IMR-90 (cell line): ENCODE results near the gene ABCB10. TPM values are rescaled to one million over a fixed set of nuclear protein-coding genes. Genes with fewer than 3 reads are reported as not detected.

ENCODE experiments used
- ATAC-seq: fragments of 200-7000 bp; cut with Tn5 transposase; 2 replicates; pipeline ENCODE4 v1.9.1; 2020; ENCODE audit warnings: low read depth, mild to moderate bottlenecking, moderate library complexity
- BruUV-seq: library from RNA; stranded (reverse); fragments of 400-500 nt; replicated peaks from 2 replicates; lab custom pipeline; 2021; lab: Mats Ljungman, UMichigan
- CTCF ChIA-PET: fragments of 300-600 bp; formaldehyde crosslinking; extraction: SDS; loops from one replicate; lab custom pipeline; 2021; ENCODE audit warnings: antibody characterized with exemption; lab: Yijun Ruan, JAX
- POLR2A ChIA-PET: fragments of 300-600 bp; sonication (Branson Sonifier 250); formaldehyde crosslinking; loops from one replicate; lab custom pipeline; 2022; ENCODE audit warnings: antibody characterized with exemption; ENCODE audit not compliant: unreplicated experiment; lab: Charles Lee
- DNase-seq: peaks from one replicate; pipeline ENCODE4 v3.0.0; 2013
- H2AFZ ChIP-seq: replicated peaks from 2 replicates; pipeline ENCODE3; 2013; ENCODE audit warnings: low read length, mild to moderate bottlenecking; ENCODE audit not compliant: poor library complexity
- H2AK5ac ChIP-seq: 2 replicates; pipeline ENCODE4 v1.6.1; 2013; ENCODE audit warnings: low read depth, low read length, inconsistent platforms
- H2AK9ac ChIP-seq: replicated peaks from 2 replicates; pipeline ENCODE3; 2013; ENCODE audit warnings: mild to moderate bottlenecking, low read depth, low read length, moderate library complexity; ENCODE audit not compliant: poor library complexity
- H2BK120ac ChIP-seq: 2 replicates; pipeline ENCODE4 v1.6.1; 2013; ENCODE audit warnings: low read depth, low read length, inconsistent platforms
- H2BK15ac ChIP-seq: 3 replicates; pipeline ENCODE4 v1.6.1; 2013; ENCODE audit warnings: low read depth, low read length, inconsistent platforms
- H2BK20ac ChIP-seq: 2 replicates; pipeline ENCODE4 v1.6.1; 2013; ENCODE audit warnings: low read depth, mild to moderate bottlenecking, inconsistent platforms, low read length, moderate library complexity
- H2BK5ac ChIP-seq: 2 replicates; pipeline ENCODE4 v1.6.1; 2013; ENCODE audit warnings: mild to moderate bottlenecking, low read depth, low read length, inconsistent platforms; ENCODE audit not compliant: poor library complexity, severe bottlenecking
- H3K14ac ChIP-seq: replicated peaks from 2 replicates; pipeline ENCODE4 v1.6.1; 2013; ENCODE audit warnings: low read depth, low read length, inconsistent platforms
- H3K18ac ChIP-seq: 2 replicates; pipeline ENCODE4 v1.6.1; 2013; ENCODE audit warnings: low read depth, low read length, control low read depth
- H3K23ac ChIP-seq: 2 replicates; pipeline ENCODE4 v1.6.1; 2013; ENCODE audit warnings: low read depth, low read length, inconsistent platforms
- H3K27ac ChIP-seq: 2 replicates; pipeline ENCODE4 v1.5.1; 2013; ENCODE audit warnings: mild to moderate bottlenecking, control low read depth, low read length; ENCODE audit not compliant: insufficient read depth
- H3K27me3 ChIP-seq: 2 replicates; pipeline ENCODE4 v1.6.1; 2013; ENCODE audit warnings: low read length; ENCODE audit not compliant: control insufficient read depth, insufficient read depth
- H3K36me3 ChIP-seq: 2 replicates; pipeline ENCODE4 v1.6.1; 2013; ENCODE audit warnings: low read length, mixed read lengths; ENCODE audit not compliant: control insufficient read depth, insufficient read depth
- H3K4ac ChIP-seq: 2 replicates; pipeline ENCODE4 v1.6.1; 2013; ENCODE audit warnings: low read depth, low read length, inconsistent platforms
- H3K4me1 ChIP-seq: 2 replicates; pipeline ENCODE4 v1.6.1; 2013; ENCODE audit warnings: low read length, mixed read lengths; ENCODE audit not compliant: control insufficient read depth, insufficient read depth
- H3K4me2 ChIP-seq: 2 replicates; pipeline ENCODE4 v1.6.1; 2013; ENCODE audit warnings: low read depth, mild to moderate bottlenecking, control low read depth, low read length, moderate library complexity
- H3K4me3 ChIP-seq: 2 replicates; pipeline ENCODE4 v1.5.1; 2013; ENCODE audit warnings: low read depth, mild to moderate bottlenecking, control low read depth, low read length, moderate library complexity; ENCODE audit not compliant: insufficient read depth
- H3K56ac ChIP-seq: 2 replicates; pipeline ENCODE4 v1.6.1; 2013; ENCODE audit warnings: low read length, inconsistent platforms; ENCODE audit not compliant: insufficient read depth; ENCODE audit errors: extremely low read depth
- H3K79me1 ChIP-seq, 2 experiments: 2 replicates each; pipeline ENCODE4 v1.6.1; 2013; ENCODE audit warnings: low read length in 2 of 2, inconsistent platforms in 1 of 2, low read depth in 1 of 2
- H3K9ac ChIP-seq: 2 replicates; pipeline ENCODE4 v1.6.1; 2013; ENCODE audit warnings: low read depth, low read length, control low read depth
- H3K9me1 ChIP-seq: 2 replicates; pipeline ENCODE4 v1.6.1; 2013; ENCODE audit warnings: low read length, inconsistent platforms; ENCODE audit not compliant: insufficient read depth
- H3K9me3 ChIP-seq: 2 replicates; pipeline ENCODE4 v1.6.1; 2013; ENCODE audit warnings: low read length; ENCODE audit not compliant: control insufficient read depth, insufficient read depth
- H4K20me1 ChIP-seq: 2 replicates; pipeline ENCODE4 v1.6.1; 2013; ENCODE audit warnings: low read length, inconsistent platforms; ENCODE audit not compliant: insufficient read depth
- H4K5ac ChIP-seq: 2 replicates; pipeline ENCODE4 v1.6.1; 2013; ENCODE audit warnings: mild to moderate bottlenecking, low read depth, low read length, control low read depth
- H4K8ac ChIP-seq, 2 experiments: 2 replicates each; pipeline ENCODE4 v1.6.1; 2013; ENCODE audit warnings: low read depth in 2 of 2, low read length in 2 of 2, control low read depth in 1 of 2, inconsistent platforms in 1 of 2
- H4K91ac ChIP-seq: 2 replicates; pipeline ENCODE4 v1.6.1; 2013; ENCODE audit warnings: low read depth, low read length, inconsistent platforms; ENCODE audit not compliant: insufficient read depth
- BHLHE40 ChIP-seq: fragments of 150-350 bp; IDR thresholded peaks from 2 replicates; pipeline ENCODE4 v1.6.1; 2016; ENCODE audit warnings: mild to moderate bottlenecking, low read depth, low read length
- CEBPB ChIP-seq: IDR thresholded peaks from 2 replicates; pipeline ENCODE4 v1.6.1; 2012; ENCODE audit warnings: low read depth, low read length, improper control_type of control experiment
- CHD1 ChIP-seq: IDR thresholded peaks from 2 replicates; pipeline ENCODE4 v1.6.1; 2012; ENCODE audit warnings: low read depth, low read length, improper control_type of control experiment
- CTCF ChIP-seq: conservative IDR thresholded peaks from 2 replicates; pipeline ENCODE4 v1.5.1; 2012; ENCODE audit warnings: mild to moderate bottlenecking, low read depth, low read length, improper control_type of control experiment
- ELK1 ChIP-seq: fragments of 150-350 bp; IDR thresholded peaks from 2 replicates; pipeline ENCODE4 v1.6.1; 2016; ENCODE audit warnings: low read depth, mild to moderate bottlenecking, low read length, moderate library complexity, borderline replicate concordance
- FOS ChIP-seq: fragments of 150-350 bp; IDR thresholded peaks from 2 replicates; pipeline ENCODE4 v1.6.1; 2016; ENCODE audit warnings: low read depth, low read length
- MAFK ChIP-seq: IDR thresholded peaks from 2 replicates; pipeline ENCODE4 v1.6.1; 2012; ENCODE audit warnings: low read depth, low read length, improper control_type of control experiment
- MAZ ChIP-seq: IDR thresholded peaks from 2 replicates; pipeline ENCODE4 v1.6.1; 2012; ENCODE audit warnings: low read depth, mild to moderate bottlenecking, low read length, improper control_type of control experiment, moderate library complexity, borderline replicate concordance
- MXI1 ChIP-seq: IDR thresholded peaks from 2 replicates; pipeline ENCODE4 v1.6.1; 2012; ENCODE audit warnings: low read depth, mild to moderate bottlenecking, low read length, moderate library complexity, borderline replicate concordance
- POLR2A ChIP-seq: IDR thresholded peaks from 2 replicates; pipeline ENCODE4 v1.6.1; 2012; ENCODE audit warnings: mild to moderate bottlenecking, low read depth, low read length
- RAD21 ChIP-seq: IDR thresholded peaks from 2 replicates; pipeline ENCODE4 v1.6.1; 2012; ENCODE audit warnings: low read length, improper control_type of control experiment
- RCOR1 ChIP-seq: IDR thresholded peaks from 2 replicates; pipeline ENCODE4 v1.6.1; 2012; ENCODE audit warnings: mild to moderate bottlenecking, low read length, improper control_type of control experiment; ENCODE audit not compliant: insufficient replicate concordance
- RFX5 ChIP-seq: IDR thresholded peaks from 2 replicates; pipeline ENCODE4 v1.8.0; 2012; ENCODE audit warnings: low read depth, mild to moderate bottlenecking, low read length, moderate library complexity
- SMC3 ChIP-seq: fragments of 150-350 bp; IDR thresholded peaks from 2 replicates; pipeline ENCODE4 v1.6.1; 2016; ENCODE audit warnings: low read depth, mild to moderate bottlenecking, antibody characterized with exemption, low read length, moderate library complexity
- USF2 ChIP-seq: fragments of 150-350 bp; IDR thresholded peaks from 2 replicates; pipeline ENCODE4 v1.6.1; 2017; ENCODE audit warnings: mild to moderate bottlenecking, antibody characterized with exemption, low read length, low read depth
- WGBS, 2 experiments: methylation state at CpG; one replicate each; pipeline versions ENCODE4 v1.1.5 to v1.1.7; 2013; ENCODE audit warnings: missing lambda C conversion rate in 2 of 2; ENCODE audit not compliant: insufficient read length in 1 of 2; ENCODE audit errors: extremely low coverage in 2 of 2; 5-methylcytosine and 5-hydroxymethylcytosine counted together
- dilution Hi-C: fragments of 300-500 bp; cut with HindIII; formaldehyde crosslinking; loops from one replicate; pipeline ENCODE4 v1.14.3; 2018; ENCODE audit warnings: low sequenced_read_pairs; ENCODE audit not compliant: unreplicated experiment
- in situ Hi-C: fragments of 300-500 bp; cut with MboI; formaldehyde crosslinking; loops from 3 replicates; pipeline ENCODE4 v1.14.3; 2019; ENCODE audit warnings: low sequenced_read_pairs, inconsistent platforms, mixed read lengths
- intact Hi-C: fragments of 100-400 bp; cut with micrococcal nuclease; formaldehyde crosslinking; loops from 2 replicates; pipeline ENCODE4 v1.10.0; 2022
- polyA plus RNA-seq, 3 experiments: library from polyadenylated mRNA; depleted of rRNA; stranded (reverse); fragments of >200 nt; gene quantifications; 2 replicates each; pipeline ENCODE4 v1.2.3, GENCODE V29; 2012; ENCODE audit warnings: low replicate concordance in 1 of 3
- total RNA-seq: library from RNA; depleted of rRNA; stranded (reverse); fragments of >200 nt; gene quantifications from 2 replicates; pipeline ENCODE4 v1.2.3, GENCODE V29; 2012

ABCB10 gene
- total and polyA plus RNA-seq, 2 of the 4 experiments (the other 2 are of a cell fraction) = 6.5 to 10.9 TPM

DNA sequence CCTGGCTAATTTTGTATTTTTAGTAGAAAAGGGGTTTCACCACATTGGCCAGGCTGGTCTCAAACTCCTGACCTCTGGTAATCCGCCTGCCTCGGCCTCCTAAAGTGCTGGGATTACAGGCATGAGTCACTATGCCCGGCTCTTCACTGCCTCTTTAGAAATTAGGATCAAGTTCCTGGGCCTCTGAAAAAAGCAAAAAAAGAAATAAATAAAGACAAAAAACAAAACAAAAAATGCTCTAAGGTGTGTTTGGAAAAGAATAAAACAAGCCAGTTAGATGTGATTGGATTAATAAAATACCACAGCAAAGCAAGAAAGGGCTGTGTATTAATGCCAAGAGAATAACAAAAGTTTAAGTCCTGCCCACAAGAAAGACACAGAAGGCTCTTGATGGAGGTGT, 4.2 kb upstream of the ABCB10 start:
- ChIA-PET POLR2A (no interaction called here), CTCF (interaction anchor here (0.6 to 1.5 kb wide), 2 partner anchors 33 to 38 kb away, joined by 4 read pairs; no protein-coding TSS in a partner anchor)
- Histone ChIP-seq H4K20me1 (no peaks in the 10 kb centered on the region), H2AFZ (no peak overlapping the region), H3K14ac (no peak overlapping the region), H2BK20ac (no peak overlapping the region), H3K9me3 (no peaks in the 10 kb centered on the region), H2AK5ac (no peak overlapping the region), H3K36me3 (no peaks in the 10 kb centered on the region), H3K4me2 (no peak overlapping the region), H2AK9ac (no peak overlapping the region), H3K27ac (no peak overlapping the region), H3K27me3 (no peaks in the 10 kb centered on the region), H3K79me1 (peaks cover 0 to 5% of the 10 kb centered on the region in 2 experiments; a peak in 1 of 4 replicates), H2BK15ac (no peak overlapping the region), H4K5ac (no peak overlapping the region), H3K18ac (no peak overlapping the region), H3K56ac (no peak overlapping the region), H3K23ac (no peak overlapping the region), H3K9ac (no peak overlapping the region), H4K91ac (no peak overlapping the region), H3K9me1 (no peaks in the 10 kb centered on the region), H2BK5ac (no peak overlapping the region), H4K8ac (no peak overlapping the region), H3K4me1 (no peaks in the 10 kb centered on the region), H3K4me3 (no peak overlapping the region), H3K4ac (no peak overlapping the region), H2BK120ac (no peak overlapping the region)
- ATAC-seq (no peak), DNase-seq (no peak)
- BruUV-seq = no TSS peak
- 100% methylated on average over 2 of the region's 3 CpGs; no CpG with 5 or more reads in 1 of the 2 experiments for WGBS, 2 experiments
- TF ChIP-seq CEBPB (no peak), MAFK (no peak), USF2 (no peak), MAZ (no peak), BHLHE40 (no peak), FOS (no peak), POLR2A (no peak), CTCF (no peak), ELK1 (no peak), RFX5 (no peak), RAD21 (no peak), RCOR1 (no peak), SMC3 (no peak), CHD1 (no peak), MXI1 (no peak)
- dilution Hi-C loops (no loop called here), intact Hi-C loops (no loop called here), in situ Hi-C loops (no loop called here)
